A549 (cell line): ENCODE measurements around the gene GPATCH1. TPM values are rescaled to one million over a fixed set of nuclear protein-coding genes. Genes with fewer than 3 reads are reported as not detected.
A peak's percentile ranks its signal among the peaks of the same experiment; 100 is the strongest.
"Not testable (repeated sequence)": the region's sequence is repeated elsewhere in the genome, so short reads cannot be mapped to it uniquely, and the experiment has no call there.

Source experiments
- ATAC-seq, 2 experiments: fragments of 200-7000 bp in 1 of 2; fragments of >200 bp in 1 of 2; cut with Nextera tagmentation in 1 of 2; cut with Tn5 transposase in 1 of 2; 3 replicates each; pipeline versions ENCODE4 v1.8.0 to v1.9.1; 2018 to 2020; ENCODE audit warnings: mild to moderate bottlenecking in 1 of 2, moderate library complexity in 1 of 2
- CTCF ChIA-PET: fragments of 300-600 bp; sonication (Branson Sonifier 250); formaldehyde crosslinking; extraction: SDS; loops from one replicate; lab custom pipeline; 2021; ENCODE audit warnings: antibody characterized with exemption, inconsistent platforms; lab: Yijun Ruan, JAX
- POLR2A ChIA-PET: fragments of 350-600 bp; formaldehyde crosslinking; extraction: SDS; loops from one replicate; lab custom pipeline; 2021; ENCODE audit warnings: antibody characterized with exemption, inconsistent platforms; lab: Yijun Ruan, JAX
- DNase-seq, 2 experiments: peaks; one replicate each; pipeline versions ENCODE4 v3.0.0 to v3.0.0-alpha.2; 2011 to 2016; ENCODE audit warnings: low read depth in 1 of 2, low spot score in 1 of 2
- FAIRE-seq: peaks from 2 replicates; lab custom pipeline; 2011; peaks lifted over from hg19 to GRCh38; lab: Jason Lieb, UNC
- H3K27ac ChIP-seq, 2 experiments: fragments of >200 bp; sonication (Bioruptor Twin); formaldehyde crosslinking; 3 replicates each; pipeline ENCODE4 v1.5.1; 2016 to 2017
- H3K4me1 ChIP-seq: fragments of >200 bp; sonication (Bioruptor Twin); formaldehyde crosslinking; 3 replicates; pipeline ENCODE4 v1.6.1; 2016
- H3K4me2 ChIP-seq: fragments of >200 bp; sonication (Bioruptor Twin); formaldehyde crosslinking; 3 replicates; pipeline ENCODE4 v1.6.1; 2016
- H3K4me3 ChIP-seq: fragments of >200 bp; sonication (Bioruptor Twin); formaldehyde crosslinking; 3 replicates; pipeline ENCODE4 v1.5.1; 2016
- H3K9me3 ChIP-seq: fragments of >200 bp; sonication (Bioruptor Twin); formaldehyde crosslinking; 3 replicates; pipeline ENCODE4 v1.6.1; 2016
- ATOH8 ChIP-seq: fragments of 250-450 bp; sonication (Bioruptor Pico); IDR thresholded peaks from 2 replicates; pipeline ENCODE4 v1.5.0; 2020; ENCODE audit warnings: low read depth, mild to moderate bottlenecking, moderate library complexity
- EHMT2 ChIP-seq: fragments of 200-600 bp; sonication (generic); IDR thresholded peaks from 2 replicates; pipeline ENCODE4 v1.6.1; 2016; ENCODE audit warnings: antibody characterized with exemption, low read depth, mild to moderate bottlenecking, moderate library complexity
- ELK1 ChIP-seq: fragments of 150-350 bp; IDR thresholded peaks from 2 replicates; pipeline ENCODE4 v1.6.1; 2014; ENCODE audit warnings: low read depth, mild to moderate bottlenecking, low read length
- EP300 ChIP-seq, 2 experiments: fragments of >200 bp; sonication (Bioruptor Twin); formaldehyde crosslinking; IDR thresholded peaks; 2 replicates in 1 of 2; 3 replicates in 1 of 2; pipeline ENCODE4 v1.6.1; 2016 to 2017
- FOSB ChIP-seq: fragments of 250-450 bp; sonication (Bioruptor Pico); IDR thresholded peaks from 2 replicates; pipeline ENCODE4 v1.5.0; 2020; ENCODE audit warnings: mild to moderate bottlenecking, moderate library complexity
- GATA3 ChIP-seq: IDR thresholded peaks from 2 replicates; pipeline ENCODE4 v1.6.1; 2012; ENCODE audit warnings: borderline replicate concordance
- HOXA7 ChIP-seq: fragments of 250-450 bp; sonication (Bioruptor Pico); IDR thresholded peaks from 2 replicates; pipeline ENCODE4 v1.5.0; 2020; ENCODE audit warnings: mild to moderate bottlenecking, moderate library complexity
- HOXB13 ChIP-seq: fragments of 250-450 bp; sonication (Bioruptor Pico); IDR thresholded peaks from 2 replicates; pipeline ENCODE4 v1.5.0; 2020; ENCODE audit warnings: low read depth, mild to moderate bottlenecking, moderate library complexity
- HOXB5 ChIP-seq: fragments of 250-450 bp; sonication (Bioruptor Pico); IDR thresholded peaks from 2 replicates; pipeline ENCODE4 v1.5.0; 2020; ENCODE audit warnings: mild to moderate bottlenecking, moderate library complexity
- MYC ChIP-seq: IDR thresholded peaks from 2 replicates; pipeline ENCODE4 v1.6.1; 2012; ENCODE audit warnings: mild to moderate bottlenecking, inconsistent platforms, low read length, improper control_type of control experiment, borderline replicate concordance
- RCOR1 ChIP-seq: fragments of 150-350 bp; IDR thresholded peaks from 2 replicates; pipeline ENCODE4 v1.6.1; 2014; ENCODE audit warnings: antibody characterized with exemption, low read length, low read depth
- SMC3 ChIP-seq: fragments of >200 bp; sonication (Bioruptor Twin); formaldehyde crosslinking; IDR thresholded peaks from 3 replicates; pipeline ENCODE4 v1.6.1; 2018; ENCODE audit warnings: inconsistent platforms
- TFCP2L1 ChIP-seq: fragments of 250-450 bp; sonication (Bioruptor Pico); IDR thresholded peaks from 2 replicates; pipeline ENCODE4 v1.5.0; 2021; ENCODE audit warnings: mild to moderate bottlenecking
- ZSCAN20 ChIP-seq: fragments of 250-450 bp; sonication (Bioruptor Pico); IDR thresholded peaks from 2 replicates; pipeline ENCODE4 v1.8.0; 2022; ENCODE audit warnings: mild to moderate bottlenecking, moderate library complexity
- WGBS: methylation state at CpG from one replicate; pipeline ENCODE4 v1.1.6; 2017; ENCODE audit errors: missing lambda C conversion rate; 5-methylcytosine and 5-hydroxymethylcytosine counted together
- polyA plus RNA-seq, 4 experiments: library from polyadenylated mRNA; depleted of rRNA in 3 of 4; stranded (reverse); fragments of >200 nt; fragmentation: RNase III in 1 of 4; extraction: RNeasy Plus Mini Kit Qiagen cat#74134 plus additional on column Dnase treatment in 1 of 4; gene quantifications; 2 replicates in 3 of 4; 3 replicates in 1 of 4; pipeline ENCODE4 v1.2.3, GENCODE V29; 2011 to 2017

GPATCH1 gene
- polyA plus RNA-seq, 2 of the 4 experiments (the other 2 are of a cell fraction), result 12.1 to 24.2 TPM

GRCh38 chr19:33032218-33032781, 48.7 kb upstream of the GPATCH1 start:
- peak in 1 of 2 experiments; percentile 78 for DNase-seq
- ATAC-seq, result peak in 1 of 2 experiments; percentile 45; a peak in 3 of 6 replicates
- WGBS, result 71% methylated on average over 8 of the region's 8 CpGs
- peak; percentile 49 for FAIRE-seq
- POLR2A ChIA-PET, result interaction anchor here (0.6 to 1.0 kb wide), 4 partner anchors 33 to 112 kb away, joined by 3 to 5 read pairs (median 4); no protein-coding TSS in a partner anchor
- Histone ChIP-seq H3K4me3 (no peak overlapping the region), H3K27ac (peak overlapping the region; percentile 31 to 34; a peak in 5 of 6 replicates), H3K9me3 (peaks cover 27% of the 10 kb centered on the region), H3K4me1 (peaks cover 18% of the 10 kb centered on the region), H3K4me2 (peak overlapping the region; percentile 2; the same call in 1 of the 3 replicates)
- CTCF ChIA-PET, result interaction anchor here (0.6 to 4.6 kb wide), 12 partner anchors 9 to 1210 kb away, joined by 3 to 20 read pairs (median 4); no protein-coding TSS in a partner anchor
- TF ChIP-seq SMC3, result no peak
- no peak for TF ChIP-seq MYC
- TF ChIP-seq RCOR1, result no peak
- 0 out of 2 replicates have a peak, but pooled peaks have one; percentile 32 for TF ChIP-seq HOXB13 (CRISPR knock-in tag)
- peak; percentile 91 for TF ChIP-seq GATA3
- TF ChIP-seq TFCP2L1 (CRISPR knock-in tag), result no peak
- TF ChIP-seq ZSCAN20 (CRISPR knock-in tag), result no peak
- 0 out of 2 replicates have a peak, but pooled peaks have one; percentile 29 for TF ChIP-seq HOXA7 (CRISPR knock-in tag)
- 0 out of 5 replicates have a peak, but pooled peaks of 1 of the 2 experiments have one; percentile 20 for TF ChIP-seq EP300 (IDR thresholded peaks at IDR 0.05)
- TF ChIP-seq FOSB (CRISPR knock-in tag), result no peak

- 96% methylated on average over 10 of the region's 10 CpGs for WGBS
- no peak for TF ChIP-seq ATOH8
- no peak for TF ChIP-seq ELK1
- TF ChIP-seq HOXB5 (CRISPR knock-in tag), result no peak
- no peak for TF ChIP-seq EHMT2
- Histone ChIP-seq H3K9me3 (no peaks in the 10 kb centered on the region), H3K4me2 (no peak overlapping the region), H3K27ac (peak overlapping the region in 1 of 2 experiments; percentile 16; a peak in 3 of 6 replicates), H3K4me1 (peaks cover 41% of the 10 kb centered on the region), H3K4me3 (no peak overlapping the region)
- CTCF ChIA-PET, result interaction anchor here (0.9 to 1.7 kb wide), 6 partner anchors 11 to 90 kb away, joined by 3 to 8 read pairs (median 4); no protein-coding TSS in a partner anchor
- POLR2A ChIA-PET, result no interaction called here
- DNase-seq (no peak), ATAC-seq (no peak), FAIRE-seq (no peak)
Observed at GRCh38 chr19:33035461-33035860, 45.5 kb upstream of the GPATCH1 start.

- H3K4me3 ChIP-seq, FAIRE-seq, H3K9me3 ChIP-seq, POLR2A ChIA-PET, H3K4me2 ChIP-seq, ATAC-seq, DNase-seq: not testable (repeated sequence)
- WGBS, result 95% methylated on average over 42 of the region's 45 CpGs
- Histone ChIP-seq H3K4me1 (peaks cover 50% of the 10 kb centered on the region), H3K27ac (peak overlapping the region; percentile 8 to 87; a peak in 4 of 6 replicates)
- CTCF ChIA-PET, result interaction anchor here (1.2 to 3.0 kb wide), 4 partner anchors 14 to 88 kb away, joined by 3 to 20 read pairs (median 10); no protein-coding TSS in a partner anchor
Observed at GRCh38 chr19:33036370-33037167, 44.4 kb upstream of the GPATCH1 start.
